ENCODE data around the gene GGT5. TPM values are rescaled to one million over a fixed set of nuclear protein-coding genes. Genes with fewer than 3 reads are reported as not detected.
A peak's percentile ranks its signal among the peaks of the same experiment; 100 is the strongest.

GGT5 gene
- total RNA-seq, 1 experiment from 2014 or later, result not detected

GRCh38 chr22:24200619-24201212 lies 44.2 kb downstream of the GGT5 start:
- H3K4me3 ChIP-seq, result no peak overlapping the region
- H3K9me3 ChIP-seq, result no peaks in the 10 kb centered on the region
- H3K36me3 ChIP-seq, result no peaks in the 10 kb centered on the region
- DNase-seq, result peak; percentile 35
- no peaks in the 10 kb centered on the region for H3K27me3 ChIP-seq

GRCh38 chr22:24198682-24199052 lies 46.2 kb downstream of the GGT5 start:
- H3K4me3 ChIP-seq, result no peak overlapping the region
- no peaks in the 10 kb centered on the region for H3K27me3 ChIP-seq
- no peaks in the 10 kb centered on the region for H3K9me3 ChIP-seq
- no peak for DNase-seq
- no peaks in the 10 kb centered on the region for H3K36me3 ChIP-seq

- Histone ChIP-seq H3K27me3 (no peaks in the 10 kb centered on the region), H3K4me3 (no peak overlapping the region), H3K36me3 (no peaks in the 10 kb centered on the region), H3K9me3 (no peaks in the 10 kb centered on the region)
- no peak for DNase-seq
Observed at GRCh38 chr22:24191893-24192292, 53.0 kb downstream of the GGT5 start.

- Histone ChIP-seq H3K4me3 (no peak overlapping the region), H3K36me3 (no peaks in the 10 kb centered on the region), H3K27me3 (no peaks in the 10 kb centered on the region), H3K9me3 (no peaks in the 10 kb centered on the region)
- no peak for DNase-seq
Observed at GRCh38 chr22:24191381-24191841, 53.5 kb downstream of the GGT5 start.

- H3K36me3 ChIP-seq, result no peaks in the 10 kb centered on the region
- H3K27me3 ChIP-seq, result no peaks in the 10 kb centered on the region
- DNase-seq, result no peak
- H3K9me3 ChIP-seq, result no peaks in the 10 kb centered on the region
- H3K4me3 ChIP-seq, result no peak overlapping the region
Observed at GRCh38 chr22:24190596-24191208, 54.2 kb downstream of the GGT5 start.

GRCh38 chr22:24190159-24190540 lies 54.7 kb downstream of the GGT5 start:
- H3K4me3 ChIP-seq, result no peak overlapping the region
- DNase-seq, result no peak
- no peaks in the 10 kb centered on the region for H3K27me3 ChIP-seq
- H3K9me3 ChIP-seq, result no peaks in the 10 kb centered on the region
- H3K36me3 ChIP-seq, result no peaks in the 10 kb centered on the region

- H3K36me3 ChIP-seq, result no peaks in the 10 kb centered on the region
- no peaks in the 10 kb centered on the region for H3K9me3 ChIP-seq
- H3K27me3 ChIP-seq, result no peaks in the 10 kb centered on the region
- H3K4me3 ChIP-seq, result no peak overlapping the region
- peak; percentile 60 for DNase-seq
Observed at GRCh38 chr22:24189249-24190158, 55.4 kb downstream of the GGT5 start.

GRCh38 chr22:24188705-24189248 lies 56.1 kb downstream of the GGT5 start:
- Histone ChIP-seq H3K9me3 (no peaks in the 10 kb centered on the region), H3K4me3 (no peak overlapping the region), H3K36me3 (no peaks in the 10 kb centered on the region), H3K27me3 (no peaks in the 10 kb centered on the region)
- DNase-seq, result no peak

- DNase-seq, result no peak
- H3K9me3 ChIP-seq, result no peaks in the 10 kb centered on the region
- no peak overlapping the region for H3K4me3 ChIP-seq
Observed at GRCh38 chr22:24187731-24188644, 56.9 kb downstream of the GGT5 start.

GRCh38 chr22:24186892-24187670 lies 57.8 kb downstream of the GGT5 start:
- Histone ChIP-seq H3K36me3 (no peaks in the 10 kb centered on the region), H3K4me3 (no peak overlapping the region), H3K9me3 (no peaks in the 10 kb centered on the region), H3K27me3 (no peaks in the 10 kb centered on the region)
- no peak for DNase-seq

More at GRCh38 chr22:24187731-24188644, 56.9 kb downstream of the GGT5 start:
- Histone ChIP-seq H3K27me3 (no peaks in the 10 kb centered on the region), H3K36me3 (no peaks in the 10 kb centered on the region)

GRCh38 chr22:24186352-24186740 lies 58.5 kb downstream of the GGT5 start:
- Histone ChIP-seq H3K27me3 (no peaks in the 10 kb centered on the region), H3K4me3 (no peak overlapping the region), H3K9me3 (no peaks in the 10 kb centered on the region), H3K36me3 (no peaks in the 10 kb centered on the region)
- no peak for DNase-seq

GRCh38 chr22:24185501-24186351 lies 59.2 kb downstream of the GGT5 start:
- Histone ChIP-seq H3K9me3 (no peaks in the 10 kb centered on the region), H3K36me3 (no peaks in the 10 kb centered on the region), H3K27me3 (no peaks in the 10 kb centered on the region), H3K4me3 (no peak overlapping the region)
- no peak for DNase-seq

- Histone ChIP-seq H3K36me3 (no peaks in the 10 kb centered on the region), H3K4me3 (no peak overlapping the region), H3K27me3 (no peaks in the 10 kb centered on the region), H3K9me3 (no peaks in the 10 kb centered on the region)
- DNase-seq, result no peak
Observed at GRCh38 chr22:24185001-24185500, 59.8 kb downstream of the GGT5 start.

- no peaks in the 10 kb centered on the region for H3K27me3 ChIP-seq
- no peaks in the 10 kb centered on the region for H3K36me3 ChIP-seq
- H3K9me3 ChIP-seq, result no peaks in the 10 kb centered on the region
- DNase-seq, result no peak
- H3K4me3 ChIP-seq, result no peak overlapping the region
Observed at GRCh38 chr22:24184057-24184798, 60.7 kb downstream of the GGT5 start.

Data from MG63 (cell line).